HFF-Myc (cell line): ENCODE measurements around the gene ADAM30.

Experiments used
- DNase-seq: peaks from one replicate; pipeline ENCODE4 v3.0.0-alpha.2; 2011; ENCODE audit warnings: low read depth; ENCODE audit errors: extremely low read depth
- H3K4me3 ChIP-seq: replicated peaks from 2 replicates; pipeline ENCODE4 v1.5.1; 2011; ENCODE audit warnings: low read depth, mild to moderate bottlenecking, control low read depth, low read length
- TF ChIP-seq, protein P1 (sequence below): IDR thresholded peaks from 2 replicates; pipeline ENCODE4 v1.5.1; 2012; ENCODE audit warnings: mild to moderate bottlenecking, low read depth, low read length, control low read depth; ENCODE audit errors: missing control alignments

ADAM30 gene

DNA sequence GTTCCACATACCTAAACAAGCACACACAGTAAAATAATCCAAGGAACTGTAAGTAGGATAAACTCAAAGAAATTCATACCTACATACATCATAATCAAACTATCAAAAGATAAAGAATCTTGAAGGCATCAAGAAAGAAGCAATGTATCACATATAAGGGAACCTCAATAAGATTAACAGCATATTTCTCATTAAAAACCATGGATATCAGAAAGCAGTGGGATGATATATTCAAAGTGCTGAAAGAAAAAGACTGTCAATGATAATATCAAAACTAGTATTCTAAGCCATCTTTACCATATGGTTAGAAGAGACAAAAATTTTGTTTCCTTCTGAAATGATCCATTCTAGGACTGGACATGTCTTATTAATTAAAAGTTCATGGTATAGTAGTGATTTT, 37.1 kb upstream of the ADAM30 start:
- H3K4me3 ChIP-seq, result no peak overlapping the region
- TF ChIP-seq, protein P1, sequence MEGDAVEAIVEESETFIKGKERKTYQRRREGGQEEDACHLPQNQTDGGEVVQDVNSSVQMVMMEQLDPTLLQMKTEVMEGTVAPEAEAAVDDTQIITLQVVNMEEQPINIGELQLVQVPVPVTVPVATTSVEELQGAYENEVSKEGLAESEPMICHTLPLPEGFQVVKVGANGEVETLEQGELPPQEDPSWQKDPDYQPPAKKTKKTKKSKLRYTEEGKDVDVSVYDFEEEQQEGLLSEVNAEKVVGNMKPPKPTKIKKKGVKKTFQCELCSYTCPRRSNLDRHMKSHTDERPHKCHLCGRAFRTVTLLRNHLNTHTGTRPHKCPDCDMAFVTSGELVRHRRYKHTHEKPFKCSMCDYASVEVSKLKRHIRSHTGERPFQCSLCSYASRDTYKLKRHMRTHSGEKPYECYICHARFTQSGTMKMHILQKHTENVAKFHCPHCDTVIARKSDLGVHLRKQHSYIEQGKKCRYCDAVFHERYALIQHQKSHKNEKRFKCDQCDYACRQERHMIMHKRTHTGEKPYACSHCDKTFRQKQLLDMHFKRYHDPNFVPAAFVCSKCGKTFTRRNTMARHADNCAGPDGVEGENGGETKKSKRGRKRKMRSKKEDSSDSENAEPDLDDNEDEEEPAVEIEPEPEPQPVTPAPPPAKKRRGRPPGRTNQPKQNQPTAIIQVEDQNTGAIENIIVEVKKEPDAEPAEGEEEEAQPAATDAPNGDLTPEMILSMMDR, result no peak
- DNase-seq, result no peak

DNA sequence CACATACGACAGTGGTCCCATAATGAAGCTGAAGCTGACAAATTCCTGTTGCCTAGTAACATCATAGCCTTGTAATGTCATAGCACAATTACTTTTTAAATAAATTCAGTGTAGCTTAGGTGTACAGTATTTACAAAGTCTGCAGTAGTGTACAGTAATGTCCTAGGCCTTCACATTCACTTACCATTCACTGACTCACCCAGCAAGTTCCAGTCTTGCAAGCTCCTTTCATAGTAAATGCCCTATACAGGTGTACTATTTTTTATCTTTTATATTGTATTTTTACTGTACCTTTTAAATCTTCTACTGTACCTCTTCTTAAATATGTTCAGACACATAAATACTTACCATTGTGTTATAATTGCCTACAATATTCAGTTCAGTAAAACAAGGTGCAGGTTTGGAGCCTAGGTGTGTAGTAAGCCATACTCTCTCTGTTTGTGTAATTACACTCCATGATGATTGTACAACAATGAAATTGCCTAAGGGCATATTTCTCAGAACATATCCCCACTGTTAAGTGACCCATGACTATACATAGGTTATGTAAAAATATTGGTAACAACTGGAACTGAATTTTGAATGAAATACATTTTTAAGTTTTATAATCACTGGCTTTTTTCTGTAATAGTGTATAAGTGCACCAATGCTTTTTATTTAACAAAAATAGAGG, 33.5 kb upstream of the ADAM30 start:
- no peak for DNase-seq
- TF ChIP-seq, protein P1, result no peak
- H3K4me3 ChIP-seq, result no peak overlapping the region

DNA sequence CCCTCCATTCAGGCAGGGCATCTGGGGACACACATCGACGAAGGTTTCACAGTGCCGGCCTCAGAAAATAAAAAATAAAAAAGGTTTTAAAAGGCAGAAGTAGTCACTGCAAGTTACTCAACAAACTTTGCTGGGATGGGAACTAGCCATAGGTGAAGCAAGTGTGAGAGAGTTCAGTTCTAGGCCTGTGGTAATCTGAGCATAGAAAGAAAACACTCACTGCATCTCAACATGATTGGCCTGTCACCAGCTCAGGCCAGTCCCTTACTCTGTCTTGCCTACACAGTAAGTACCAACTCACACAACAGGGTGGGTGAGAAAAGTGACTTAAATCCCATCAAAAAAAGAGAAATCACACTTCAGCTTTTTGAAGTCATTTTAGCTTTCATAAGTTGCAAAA, 30.2 kb upstream of the ADAM30 start:
- H3K4me3 ChIP-seq, result no peak overlapping the region
- TF ChIP-seq, protein P1, result no peak
- DNase-seq, result no peak

DNA sequence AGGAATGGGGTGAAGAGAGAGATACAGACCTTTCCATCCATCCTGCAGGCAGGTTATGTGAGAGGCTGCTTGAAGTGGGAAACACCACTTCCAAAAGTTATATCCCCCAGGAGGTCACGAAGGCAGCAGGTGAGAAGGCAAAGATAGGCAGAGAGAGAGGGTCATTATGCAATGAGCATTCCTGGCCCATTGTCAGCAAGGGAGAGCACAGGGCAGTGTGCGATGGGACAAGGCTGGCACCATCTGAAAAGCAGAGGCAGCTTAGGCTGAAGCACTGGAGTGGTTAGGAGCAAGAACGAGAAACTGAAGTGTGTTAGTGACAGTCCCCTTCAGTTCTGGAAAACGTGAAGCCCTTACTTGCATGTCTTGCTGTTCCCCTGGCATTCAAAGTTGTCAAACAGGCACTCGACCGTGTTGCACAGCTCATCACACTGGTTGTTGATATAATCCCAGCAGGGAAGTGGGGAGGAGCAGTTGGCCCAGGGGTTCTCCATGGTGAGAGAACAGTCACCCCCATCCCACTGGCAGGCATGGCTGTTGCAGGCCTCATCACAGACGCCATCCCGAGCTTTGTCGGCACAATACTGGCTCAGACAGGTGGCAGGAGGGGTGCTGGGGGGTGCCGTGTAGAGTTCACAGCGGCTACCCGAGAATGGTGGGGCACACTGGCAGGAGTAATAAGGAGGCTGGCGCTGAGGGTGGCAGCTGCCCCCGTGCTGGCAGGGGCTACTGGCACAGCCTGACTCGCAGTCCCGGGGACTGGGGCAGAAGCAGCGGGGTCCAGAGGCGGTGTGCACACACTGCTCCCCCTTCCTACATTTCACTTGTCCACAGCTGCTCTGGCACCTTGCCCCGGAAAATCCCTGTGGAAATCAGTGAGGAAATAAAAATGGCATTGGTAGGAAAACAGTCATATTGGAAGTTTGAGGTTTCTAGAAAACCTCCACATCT, 28.9 kb upstream of the ADAM30 start:
- DNase-seq, result no peak

DNA sequence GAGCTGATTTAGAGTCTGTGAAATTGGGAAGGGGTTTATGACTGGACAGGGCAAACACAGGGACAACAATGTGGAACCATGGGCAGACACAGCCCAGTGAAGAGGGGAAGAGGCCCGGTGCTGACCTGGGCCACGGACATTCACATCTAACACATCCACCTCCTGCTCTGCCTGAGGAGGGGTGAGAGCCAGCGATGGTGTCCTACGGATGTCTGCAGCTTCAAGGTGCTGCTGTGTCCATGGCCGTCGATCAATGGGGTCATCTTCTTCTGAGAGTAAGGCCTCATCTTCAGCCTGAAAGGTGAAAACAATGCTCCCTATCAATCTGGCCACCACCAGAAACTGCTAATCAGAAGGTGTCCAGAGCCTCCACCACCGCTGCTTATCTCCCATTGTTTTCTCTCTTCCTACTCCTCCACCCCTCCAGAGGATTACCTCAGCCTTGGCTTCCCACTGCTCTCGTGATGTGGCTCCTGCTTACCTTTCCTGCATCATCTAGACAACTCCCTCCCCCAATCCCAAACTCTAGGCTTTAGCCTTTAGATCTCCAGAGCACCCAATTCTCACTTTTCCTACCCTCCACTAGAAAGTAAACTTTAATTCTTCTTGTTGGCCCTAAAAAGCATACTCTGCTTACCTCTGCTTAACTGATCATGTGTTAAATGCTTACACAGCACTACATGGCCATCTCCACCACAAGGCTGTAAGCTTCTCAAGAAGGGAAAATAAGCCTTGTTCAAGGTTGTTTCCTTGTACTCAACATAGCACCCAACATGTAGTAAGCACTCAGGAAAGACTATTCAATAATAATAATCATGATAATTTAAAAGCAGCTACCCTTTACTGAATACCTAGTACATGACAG, 24.0 kb upstream of the ADAM30 start:
- TF ChIP-seq, protein P1, result no peak
- no peak overlapping the region for H3K4me3 ChIP-seq
- DNase-seq, result no peak

More for the DNA sequence above, 28.9 kb upstream of the ADAM30 start:
- TF ChIP-seq, protein P1, result no peak
- H3K4me3 ChIP-seq, result no peak overlapping the region

DNA sequence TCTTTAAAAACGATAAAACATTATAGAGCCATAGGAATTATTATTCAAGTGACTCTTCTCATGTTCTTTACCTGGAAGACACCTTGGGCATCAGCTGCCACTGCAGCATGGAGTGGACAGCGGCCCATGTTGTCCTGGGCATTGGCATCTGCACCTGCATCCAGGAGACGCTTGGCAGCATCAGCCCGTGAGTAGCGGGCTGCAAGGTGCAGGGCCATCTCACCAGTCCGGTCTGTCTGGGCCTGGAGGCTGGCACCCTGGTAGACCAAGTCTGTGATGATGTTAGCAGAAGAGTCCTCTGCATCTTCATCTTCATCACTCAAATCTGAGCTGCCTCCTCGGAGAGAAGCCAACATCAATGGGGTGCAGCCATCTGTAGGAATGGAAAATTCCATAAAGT, 22.9 kb upstream of the ADAM30 start:
- no peak for DNase-seq
- TF ChIP-seq, protein P1, result no peak
- no peak overlapping the region for H3K4me3 ChIP-seq
